Measurements from ENCODE around the gene RAB3IL1.

RAB3IL1 gene

DNA sequence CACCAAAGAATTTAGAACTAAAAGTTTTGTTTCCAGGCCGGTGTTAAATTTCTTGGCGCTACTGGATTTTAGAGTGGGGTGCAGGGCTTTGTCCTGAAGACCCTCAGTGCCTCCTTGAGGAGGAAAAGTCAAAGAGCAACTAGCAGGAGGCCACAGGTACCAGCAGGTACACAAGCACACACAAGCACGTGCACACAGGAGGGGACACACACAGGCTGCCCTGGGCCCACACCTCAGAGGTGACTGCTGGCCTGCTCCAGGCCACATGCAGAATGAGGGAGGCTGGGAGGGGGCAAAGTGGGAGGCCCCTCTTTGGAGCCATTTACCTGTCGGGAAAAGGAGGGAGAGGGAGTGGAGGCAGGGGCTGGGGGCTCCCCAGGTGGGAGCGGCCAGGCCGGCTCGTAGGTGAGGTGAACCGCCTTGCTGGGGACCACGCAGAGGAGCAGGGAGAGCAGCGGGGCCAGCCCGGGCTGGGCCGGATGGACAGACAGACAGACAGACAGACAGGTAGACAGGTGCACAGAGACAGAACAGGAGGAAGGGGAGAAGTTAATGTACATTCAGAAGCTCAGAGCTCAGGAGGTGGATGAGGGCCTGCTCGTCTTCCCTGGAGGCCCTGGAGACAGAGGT, 12.2 kb downstream of the RAB3IL1 start:
- TF ChIP-seq, protein P1, sequence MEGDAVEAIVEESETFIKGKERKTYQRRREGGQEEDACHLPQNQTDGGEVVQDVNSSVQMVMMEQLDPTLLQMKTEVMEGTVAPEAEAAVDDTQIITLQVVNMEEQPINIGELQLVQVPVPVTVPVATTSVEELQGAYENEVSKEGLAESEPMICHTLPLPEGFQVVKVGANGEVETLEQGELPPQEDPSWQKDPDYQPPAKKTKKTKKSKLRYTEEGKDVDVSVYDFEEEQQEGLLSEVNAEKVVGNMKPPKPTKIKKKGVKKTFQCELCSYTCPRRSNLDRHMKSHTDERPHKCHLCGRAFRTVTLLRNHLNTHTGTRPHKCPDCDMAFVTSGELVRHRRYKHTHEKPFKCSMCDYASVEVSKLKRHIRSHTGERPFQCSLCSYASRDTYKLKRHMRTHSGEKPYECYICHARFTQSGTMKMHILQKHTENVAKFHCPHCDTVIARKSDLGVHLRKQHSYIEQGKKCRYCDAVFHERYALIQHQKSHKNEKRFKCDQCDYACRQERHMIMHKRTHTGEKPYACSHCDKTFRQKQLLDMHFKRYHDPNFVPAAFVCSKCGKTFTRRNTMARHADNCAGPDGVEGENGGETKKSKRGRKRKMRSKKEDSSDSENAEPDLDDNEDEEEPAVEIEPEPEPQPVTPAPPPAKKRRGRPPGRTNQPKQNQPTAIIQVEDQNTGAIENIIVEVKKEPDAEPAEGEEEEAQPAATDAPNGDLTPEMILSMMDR (IDR thresholded peaks at IDR 0.05), result no peak
- Mint-ChIP-seq H3K27ac (no peak overlapping the region), H3K4me1 (peaks cover 47% of the 10 kb centered on the region)

DNA sequence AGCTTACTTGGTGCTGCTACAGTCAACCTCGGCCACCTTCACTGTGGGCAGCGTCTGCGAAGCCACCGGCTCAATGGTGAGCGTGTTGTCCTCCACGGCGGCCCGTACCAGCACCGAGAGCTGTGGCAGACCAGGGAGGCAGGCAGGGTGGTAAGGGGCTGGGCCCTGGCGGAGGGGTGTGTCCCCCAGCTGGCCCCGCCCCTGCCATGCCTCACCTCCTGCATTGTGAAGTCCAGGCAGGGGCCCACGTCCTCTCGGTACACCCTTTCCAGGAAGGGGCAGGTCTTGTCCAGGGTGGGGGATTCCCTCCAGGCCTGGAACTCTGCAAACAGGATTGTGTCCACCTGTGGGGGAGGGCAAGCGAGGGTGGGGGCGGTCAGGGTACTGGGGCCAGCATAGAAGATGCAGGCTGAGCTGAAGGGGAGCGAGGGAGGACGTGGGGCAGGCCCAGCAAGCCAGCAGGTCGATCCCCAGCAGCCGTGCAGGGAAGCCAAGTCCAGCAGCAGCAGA, 12.8 kb downstream of the RAB3IL1 start:
- TF ChIP-seq, protein P1 (IDR thresholded peaks at IDR 0.05), result no peak
- DNase-seq, result peak; percentile 82
- peak overlapping the region; percentile 47 for H3K4me3 Mint-ChIP-seq

More for the DNA sequence above, 12.2 kb downstream of the RAB3IL1 start:
- no peaks in the 10 kb centered on the region for H3K36me3 Mint-ChIP-seq (ENCODE audit: low read depth)
- H3K4me3 Mint-ChIP-seq, result no peak overlapping the region
- no peaks in the 10 kb centered on the region for H3K27me3 Mint-ChIP-seq (ENCODE audit: low read depth, poor library complexity)
- no peaks in the 10 kb centered on the region for H3K9me3 Mint-ChIP-seq
- DNase-seq, result no peak

DNA sequence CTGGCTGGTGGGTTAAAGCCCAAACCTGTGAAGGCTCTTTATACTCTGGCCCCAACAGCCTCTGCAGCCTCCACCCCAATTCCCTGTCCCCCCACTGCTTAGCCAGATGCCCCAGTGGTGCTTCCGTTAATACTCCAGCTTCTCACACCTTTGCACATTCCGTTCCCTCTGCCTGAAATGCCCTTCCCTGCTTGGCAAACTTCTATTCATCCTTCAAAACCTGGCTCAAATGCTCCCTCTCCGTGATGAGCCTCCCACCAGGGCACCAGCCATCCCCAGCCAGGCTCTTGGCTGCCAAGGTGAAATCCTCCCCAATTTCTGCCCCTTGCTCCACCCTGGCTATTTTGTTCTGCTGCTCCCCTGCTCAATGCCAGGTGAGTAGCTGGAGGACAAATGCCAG, 13.5 kb downstream of the RAB3IL1 start:
- Mint-ChIP-seq H3K36me3 (ENCODE audit: low read depth) (no peaks in the 10 kb centered on the region), H3K9me3 (no peaks in the 10 kb centered on the region), H3K4me3 (peak overlapping the region; percentile 47), H3K27ac (no peak overlapping the region), H3K4me1 (peaks cover 45% of the 10 kb centered on the region), H3K27me3 (ENCODE audit: low read depth, poor library complexity) (no peaks in the 10 kb centered on the region)
- no peak for DNase-seq
- TF ChIP-seq, protein P1 (IDR thresholded peaks at IDR 0.05), result no peak

More for the DNA sequence above, 12.8 kb downstream of the RAB3IL1 start:
- H3K9me3 Mint-ChIP-seq, result no peaks in the 10 kb centered on the region
- H3K4me1 Mint-ChIP-seq, result peaks cover 46% of the 10 kb centered on the region
- H3K27me3 Mint-ChIP-seq (ENCODE audit: low read depth, poor library complexity), result no peaks in the 10 kb centered on the region
- no peaks in the 10 kb centered on the region for H3K36me3 Mint-ChIP-seq (ENCODE audit: low read depth)
- H3K27ac Mint-ChIP-seq, result no peak overlapping the region

DNA sequence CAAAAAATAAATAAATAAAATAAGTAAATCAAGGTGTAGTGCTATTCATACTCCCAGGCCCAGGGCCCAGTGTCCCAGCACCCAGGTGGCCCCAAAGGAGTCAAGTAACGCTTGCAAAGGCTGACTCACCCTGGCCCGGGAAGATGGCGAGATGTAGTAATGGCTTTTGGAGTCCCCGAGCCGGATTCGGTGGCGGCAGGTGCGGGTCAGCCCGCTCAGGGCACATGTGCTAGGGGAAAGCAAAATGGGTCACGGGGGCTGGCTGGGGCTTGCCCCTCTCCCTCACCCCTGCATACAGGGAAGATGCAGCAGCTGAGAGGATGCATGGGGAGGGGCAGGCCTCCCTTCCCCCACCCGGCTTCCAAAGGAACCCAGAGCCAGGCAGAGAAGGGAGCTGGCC, 15.1 kb downstream of the RAB3IL1 start:
- Mint-ChIP-seq H3K27ac (no peak overlapping the region), H3K9me3 (no peaks in the 10 kb centered on the region), H3K4me3 (no peak overlapping the region), H3K36me3 (ENCODE audit: low read depth) (no peaks in the 10 kb centered on the region), H3K27me3 (ENCODE audit: low read depth, poor library complexity) (no peaks in the 10 kb centered on the region), H3K4me1 (peaks cover 34% of the 10 kb centered on the region)
- TF ChIP-seq, protein P1 (IDR thresholded peaks at IDR 0.05), result no peak
- no peak for DNase-seq

DNA sequence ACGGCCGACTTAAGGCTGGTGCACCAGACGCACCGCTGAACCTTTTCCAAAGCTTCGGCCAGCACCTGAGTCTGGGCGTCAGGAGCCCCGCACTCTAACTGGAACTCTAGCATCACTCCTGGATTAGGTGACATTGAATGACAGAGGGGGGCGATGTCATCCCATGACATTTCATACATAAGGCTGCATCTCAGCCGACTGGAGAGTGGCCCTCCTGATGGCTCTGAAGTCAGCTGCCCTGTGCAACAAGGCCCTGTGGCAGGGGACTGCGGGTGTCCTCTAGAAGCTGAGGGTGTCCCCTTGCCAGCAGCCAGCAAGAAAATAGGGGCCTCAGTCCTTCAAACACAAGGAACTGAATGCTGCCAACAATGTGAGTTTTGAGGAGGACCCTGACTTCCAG, 16.0 kb downstream of the RAB3IL1 start:
- DNase-seq, result no peak
- Mint-ChIP-seq H3K4me1 (peaks cover 34% of the 10 kb centered on the region), H3K9me3 (no peaks in the 10 kb centered on the region), H3K27ac (no peak overlapping the region), H3K4me3 (no peak overlapping the region), H3K36me3 (ENCODE audit: low read depth) (no peaks in the 10 kb centered on the region), H3K27me3 (ENCODE audit: low read depth, poor library complexity) (peaks cover 4% of the 10 kb centered on the region)
- TF ChIP-seq, protein P1 (IDR thresholded peaks at IDR 0.05), result no peak

DNA sequence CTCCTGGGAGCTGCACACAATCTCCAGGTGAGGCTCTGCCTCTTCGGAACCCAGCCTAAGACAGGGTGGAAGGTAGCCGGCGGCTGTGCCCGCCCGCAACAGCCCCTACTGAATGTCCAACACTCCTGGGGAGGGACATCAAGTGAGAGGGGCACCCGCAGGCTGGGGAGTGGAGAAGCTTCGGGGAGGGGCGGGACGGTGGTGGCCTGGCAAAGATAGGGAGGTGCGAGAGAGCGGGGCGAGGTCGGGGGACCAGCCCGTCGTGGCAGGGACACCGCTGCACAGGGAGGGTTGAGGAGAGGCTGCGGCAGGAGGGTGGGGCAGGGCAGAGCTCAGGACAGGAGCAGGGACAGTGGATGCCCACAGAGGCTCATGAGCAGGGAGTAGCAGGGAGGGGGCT, 17.1 kb downstream of the RAB3IL1 start:
- no peaks in the 10 kb centered on the region for H3K9me3 Mint-ChIP-seq
- H3K36me3 Mint-ChIP-seq (ENCODE audit: low read depth), result no peaks in the 10 kb centered on the region
- peaks cover 6% of the 10 kb centered on the region for H3K27me3 Mint-ChIP-seq (ENCODE audit: low read depth, poor library complexity)
- DNase-seq, result no peak
- H3K4me3 Mint-ChIP-seq, result no peak overlapping the region
- no peak overlapping the region for H3K27ac Mint-ChIP-seq
- TF ChIP-seq, protein P1 (IDR thresholded peaks at IDR 0.05), result no peak
- peaks cover 31% of the 10 kb centered on the region for H3K4me1 Mint-ChIP-seq
